GM23248 (cell line): ENCODE data around the gene VASN. TPM values are rescaled to one million over a fixed set of nuclear protein-coding genes. Genes with fewer than 3 reads are reported as not detected.

Source experiments
- DNase-seq: peaks from one replicate; pipeline ENCODE4 v3.0.0-alpha.2; 2015
- H2AFZ ChIP-seq: fragments of 200-600 bp; sonication (generic); 2 replicates; pipeline ENCODE4 v1.6.1; 2016; ENCODE audit warnings: antibody characterized with exemption
- H3F3A ChIP-seq: fragments of 200-600 bp; sonication (generic); 2 replicates; pipeline ENCODE4 v1.6.1; 2016; ENCODE audit warnings: mild to moderate bottlenecking, antibody characterized with exemption, mixed run types; ENCODE audit not compliant: insufficient read depth
- H3K27ac ChIP-seq: fragments of 200-600 bp; sonication (generic); 2 replicates; pipeline ENCODE4 v1.5.1; 2016; ENCODE audit warnings: mild to moderate bottlenecking
- H3K27me3 ChIP-seq: fragments of 200-600 bp; sonication (generic); replicated peaks from 2 replicates; pipeline ENCODE4 v1.6.1; 2016; ENCODE audit warnings: mild to moderate bottlenecking; ENCODE audit not compliant: insufficient read depth
- H3K36me3 ChIP-seq: fragments of 200-600 bp; sonication (generic); 2 replicates; pipeline ENCODE4 v1.6.1; 2016; ENCODE audit warnings: low read depth, mild to moderate bottlenecking
- H3K4me1 ChIP-seq: fragments of 200-600 bp; sonication (generic); 2 replicates; pipeline ENCODE4 v1.6.1; 2016; ENCODE audit warnings: mild to moderate bottlenecking; ENCODE audit not compliant: insufficient read depth
- H3K4me2 ChIP-seq: fragments of 200-600 bp; sonication (generic); one replicate; pipeline ENCODE4 v1.6.1; 2016; ENCODE audit warnings: mild to moderate bottlenecking; ENCODE audit not compliant: unreplicated experiment
- H3K4me3 ChIP-seq: fragments of 200-600 bp; sonication (generic); 2 replicates; pipeline ENCODE4 v1.5.1; 2016; ENCODE audit warnings: mild to moderate bottlenecking
- H3K79me2 ChIP-seq: fragments of 200-600 bp; sonication (generic); 2 replicates; pipeline ENCODE4 v1.6.1; 2016; ENCODE audit warnings: mild to moderate bottlenecking; ENCODE audit not compliant: insufficient read depth
- H3K9ac ChIP-seq: fragments of 200-600 bp; sonication (generic); 2 replicates; pipeline ENCODE4 v1.6.1; 2016; ENCODE audit warnings: mild to moderate bottlenecking
- H3K9me2 ChIP-seq: fragments of 200-600 bp; sonication (generic); 2 replicates; pipeline ENCODE4 v1.6.1; 2016; ENCODE audit warnings: mixed run types, mild to moderate bottlenecking, moderate library complexity; ENCODE audit not compliant: insufficient read depth
- H3K9me3 ChIP-seq: fragments of 200-600 bp; sonication (generic); one replicate; pipeline ENCODE4 v1.6.1; 2017; ENCODE audit warnings: low read depth
- H4K20me1 ChIP-seq: fragments of 200-600 bp; sonication (generic); 2 replicates; pipeline ENCODE4 v1.6.0; 2016; ENCODE audit not compliant: insufficient read depth
- EZH2 ChIP-seq: fragments of 200-600 bp; sonication (generic); IDR thresholded peaks from 2 replicates; pipeline ENCODE4 v1.6.1; 2018; ENCODE audit warnings: antibody characterized with exemption, mild to moderate bottlenecking; ENCODE audit not compliant: insufficient read depth, poor library complexity, severe bottlenecking
- EZH2phosphoT487 ChIP-seq: fragments of 200-600 bp; sonication (generic); IDR thresholded peaks from 2 replicates; pipeline ENCODE4 v1.6.1; 2018; ENCODE audit warnings: antibody characterized with exemption, moderate library complexity, mild to moderate bottlenecking, low read depth; ENCODE audit not compliant: insufficient read depth
- WGBS, 2 experiments: methylation state at CpG; one replicate each; pipeline ENCODE4 v1.1.6; 2015 to 2017; ENCODE audit warnings: low lambda C conversion rate in 2 of 2, low coverage in 1 of 2; ENCODE audit errors: missing lambda C conversion rate in 2 of 2; 5-methylcytosine and 5-hydroxymethylcytosine counted together
- in situ Hi-C: fragments of 300-500 bp; cut with MboI; formaldehyde crosslinking; loops from 2 replicates; pipeline ENCODE4 v1.15.0; 2020
- polyA plus RNA-seq: library from polyadenylated mRNA; unstranded; fragments of >200 nt; fragmentation: Nextera tagmentation; extraction: Ambion mirVana; gene quantifications from 2 replicates; pipeline ENCODE4 v1.2.1, GENCODE V29; 2016
- total RNA-seq: library from RNA; depleted of rRNA; stranded (reverse); fragments of >200 nt; shearing (Covaris generic); gene quantifications from 2 replicates; pipeline ENCODE4 v1.2.3, GENCODE V29; 2014

The VASN gene
- total and polyA plus RNA-seq, 2 experiments from 2014 or later = 160 to 223 TPM

DNA sequence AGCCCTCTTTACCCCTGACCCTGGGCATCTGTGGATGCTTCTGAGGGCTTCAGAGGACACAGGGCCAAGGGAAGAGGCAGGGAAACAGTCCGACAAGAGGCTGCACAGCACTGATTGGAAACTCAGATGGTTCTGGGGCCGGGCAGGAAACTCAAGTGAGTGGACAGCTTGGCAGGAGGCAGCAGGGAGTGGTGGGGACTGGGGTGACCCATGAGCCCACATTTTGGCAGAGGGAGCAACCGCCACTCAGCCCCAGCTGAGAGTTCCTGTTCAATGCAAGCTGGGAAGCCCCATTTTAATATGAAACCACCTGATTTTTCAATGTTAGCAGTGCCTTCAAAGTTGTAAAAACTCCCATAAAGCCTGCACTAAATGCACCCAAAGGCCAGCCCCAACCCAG lies 1.5 kb upstream of the VASN start:
- peak overlapping the region; percentile 100 for H3K27ac ChIP-seq
- no peaks in the 10 kb centered on the region for H3K9me3 ChIP-seq
- H3K36me3 ChIP-seq = no peaks in the 10 kb centered on the region
- H4K20me1 ChIP-seq = no peaks in the 10 kb centered on the region
- no peaks in the 10 kb centered on the region for H3K9me2 ChIP-seq
- peaks cover 33% of the 10 kb centered on the region for H3F3A ChIP-seq
- H3K4me2 ChIP-seq = no peak overlapping the region
- H2AFZ ChIP-seq = no peak overlapping the region
- H3K9ac ChIP-seq = peak overlapping the region; percentile 99
- peaks cover 34% of the 10 kb centered on the region for H3K79me2 ChIP-seq
- no peak overlapping the region for H3K4me3 ChIP-seq
- no peak for DNase-seq
- WGBS, 2 experiments = 95 to 96% methylated on average over 3 of the region's 3 CpGs
- in situ Hi-C loops = no loop called here
- H3K4me1 ChIP-seq = peaks cover 30% of the 10 kb centered on the region
- TF ChIP-seq EZH2 (no peak), EZH2phosphoT487 (no peak)
- H3K27me3 ChIP-seq = no peaks in the 10 kb centered on the region

- H3K79me2 ChIP-seq = peaks cover 40% of the 10 kb centered on the region
- peak; percentile 77 for DNase-seq
- WGBS, 2 experiments = 45 to 47% methylated on average over 11 to 14 of the region's 14 CpGs
- H4K20me1 ChIP-seq = no peaks in the 10 kb centered on the region
- no peaks in the 10 kb centered on the region for H3K27me3 ChIP-seq
- H3F3A ChIP-seq = peaks cover 40% of the 10 kb centered on the region
- H3K9me2 ChIP-seq = no peaks in the 10 kb centered on the region
- H3K4me3 ChIP-seq = peak overlapping the region; percentile 100
- no peaks in the 10 kb centered on the region for H3K9me3 ChIP-seq
- H2AFZ ChIP-seq = no peak overlapping the region
- H3K27ac ChIP-seq = peak overlapping the region; percentile 100
- in situ Hi-C loops = no loop called here
- H3K4me2 ChIP-seq = peak overlapping the region; percentile 97
- TF ChIP-seq EZH2phosphoT487 (no peak), EZH2 (no peak)
- H3K9ac ChIP-seq = peak overlapping the region; percentile 99
- peaks cover 36% of the 10 kb centered on the region for H3K4me1 ChIP-seq
- no peaks in the 10 kb centered on the region for H3K36me3 ChIP-seq
These were observed 885 bp upstream of the VASN start for GRCh38 chr16:4370570-4371356.

DNA sequence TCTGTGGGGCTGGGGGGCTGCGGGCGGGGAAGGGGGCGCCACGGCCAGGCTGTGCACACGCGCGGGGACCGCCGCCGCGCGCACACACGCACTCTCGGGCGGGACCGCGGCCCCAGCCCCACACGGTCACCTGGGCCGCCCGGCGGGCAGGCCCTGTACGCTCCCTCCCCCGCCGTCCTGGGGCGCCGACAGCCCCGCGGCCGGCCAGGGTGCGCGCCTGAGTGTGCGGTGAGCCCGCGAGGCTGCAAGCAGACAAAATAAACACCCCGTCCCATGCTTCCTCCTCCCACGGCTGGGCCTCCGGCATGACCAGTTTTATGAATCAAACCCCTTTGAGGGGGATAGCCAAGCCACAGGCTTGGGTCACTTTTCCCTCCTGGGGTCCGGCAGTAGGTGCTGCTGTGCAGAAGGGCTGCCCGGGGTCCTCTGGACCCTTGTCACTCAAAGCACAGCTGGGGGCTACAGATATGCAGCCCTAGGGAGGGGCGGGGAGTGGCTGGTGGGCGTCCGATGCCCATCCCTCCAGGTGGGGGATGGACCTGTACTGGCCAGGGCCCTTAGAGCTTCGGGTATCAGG lies 441 bp downstream of the VASN start:
- no peak overlapping the region for H2AFZ ChIP-seq
- DNase-seq = peak; percentile 81
- 1 to 2% methylated on average over 15 to 22 of the region's 43 CpGs for WGBS, 2 experiments
- H3K79me2 ChIP-seq = peaks cover 52% of the 10 kb centered on the region
- H3F3A ChIP-seq = peaks cover 42% of the 10 kb centered on the region
- peak overlapping the region; percentile 100 for H3K4me3 ChIP-seq
- TF ChIP-seq EZH2phosphoT487 = no peak
- TF ChIP-seq EZH2 = no peak
- no peaks in the 10 kb centered on the region for H3K36me3 ChIP-seq
- H3K9me3 ChIP-seq = no peaks in the 10 kb centered on the region
- H3K27ac ChIP-seq = peak overlapping the region; percentile 100
- no peaks in the 10 kb centered on the region for H3K27me3 ChIP-seq
- H3K4me1 ChIP-seq = peaks cover 48% of the 10 kb centered on the region
- H4K20me1 ChIP-seq = no peaks in the 10 kb centered on the region
- in situ Hi-C loops = no loop called here
- peak overlapping the region; percentile 99 for H3K9ac ChIP-seq
- H3K4me2 ChIP-seq = peak overlapping the region; percentile 97
- H3K9me2 ChIP-seq = no peaks in the 10 kb centered on the region

GRCh38 chr16:4372578-4373355 lies 1.1 kb downstream of the VASN start:
- Histone ChIP-seq H3F3A (peaks cover 42% of the 10 kb centered on the region), H3K36me3 (no peaks in the 10 kb centered on the region), H3K27me3 (no peaks in the 10 kb centered on the region), H4K20me1 (no peaks in the 10 kb centered on the region), H3K4me3 (peak overlapping the region; percentile 100), H3K4me2 (peak overlapping the region; percentile 97), H2AFZ (no peak overlapping the region), H3K27ac (peak overlapping the region; percentile 100), H3K4me1 (peaks cover 53% of the 10 kb centered on the region), H3K9me2 (no peaks in the 10 kb centered on the region), H3K79me2 (peaks cover 58% of the 10 kb centered on the region), H3K9ac (peak overlapping the region; percentile 99), H3K9me3 (no peaks in the 10 kb centered on the region)
- TF ChIP-seq EZH2 (no peak), EZH2phosphoT487 (no peak)
- peak; percentile 95 for DNase-seq
- in situ Hi-C loops = no loop called here
- 1 to 6% methylated on average over 10 of the region's 10 CpGs for WGBS, 2 experiments
